Lower leg skin (tissue), 3 donors: ENCODE data around the gene ANXA4.

Experiments used
- POLR2A ChIP-seq, 2 donors: fragments of 450-650 bp; IDR thresholded peaks; one replicate each; pipeline ENCODE4 v1.6.1; 2016 to 2017; ENCODE audit warnings: antibody characterized with exemption in 2 of 2, mild to moderate bottlenecking in 1 of 2, moderate library complexity in 1 of 2
- TF ChIP-seq, protein P1 (sequence below), 3 donors: fragments of 450-650 bp; IDR thresholded peaks; one replicate each; pipeline ENCODE4 v1.5.1; 2016; ENCODE audit warnings: antibody characterized with exemption in 3 of 3, mild to moderate bottlenecking in 3 of 3, moderate library complexity in 2 of 3

GRCh38 chr2:69731147-69731970 is 10.6 kb upstream of the ANXA4 start:
- TF ChIP-seq, protein P1, sequence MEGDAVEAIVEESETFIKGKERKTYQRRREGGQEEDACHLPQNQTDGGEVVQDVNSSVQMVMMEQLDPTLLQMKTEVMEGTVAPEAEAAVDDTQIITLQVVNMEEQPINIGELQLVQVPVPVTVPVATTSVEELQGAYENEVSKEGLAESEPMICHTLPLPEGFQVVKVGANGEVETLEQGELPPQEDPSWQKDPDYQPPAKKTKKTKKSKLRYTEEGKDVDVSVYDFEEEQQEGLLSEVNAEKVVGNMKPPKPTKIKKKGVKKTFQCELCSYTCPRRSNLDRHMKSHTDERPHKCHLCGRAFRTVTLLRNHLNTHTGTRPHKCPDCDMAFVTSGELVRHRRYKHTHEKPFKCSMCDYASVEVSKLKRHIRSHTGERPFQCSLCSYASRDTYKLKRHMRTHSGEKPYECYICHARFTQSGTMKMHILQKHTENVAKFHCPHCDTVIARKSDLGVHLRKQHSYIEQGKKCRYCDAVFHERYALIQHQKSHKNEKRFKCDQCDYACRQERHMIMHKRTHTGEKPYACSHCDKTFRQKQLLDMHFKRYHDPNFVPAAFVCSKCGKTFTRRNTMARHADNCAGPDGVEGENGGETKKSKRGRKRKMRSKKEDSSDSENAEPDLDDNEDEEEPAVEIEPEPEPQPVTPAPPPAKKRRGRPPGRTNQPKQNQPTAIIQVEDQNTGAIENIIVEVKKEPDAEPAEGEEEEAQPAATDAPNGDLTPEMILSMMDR (IDR thresholded peaks at IDR 0.05), result no peak
- no peak for TF ChIP-seq POLR2A (IDR thresholded peaks at IDR 0.05)
